Activated CD8-positive, alpha-beta T cell treated with anti-CD3 and anti-CD28 coated beads for 36 hours (primary cell): ENCODE data around the gene TBC1D23. TPM values are rescaled to one million over a fixed set of nuclear protein-coding genes. Genes with fewer than 3 reads are reported as not detected.

Experiments used
- ATAC-seq: fragments of 200-7000 bp; cut with Tn5 transposase; one replicate; pipeline ENCODE4 v1.10.0; 2021; ENCODE audit warnings: mild to moderate bottlenecking, moderate library complexity
- CTCF ChIA-PET: fragments of 350-600 bp; sonication (Branson Sonifier 250); formaldehyde crosslinking; loops from one replicate; lab custom pipeline; 2021; ENCODE audit warnings: antibody characterized with exemption; lab: Charles Lee
- POLR2A ChIA-PET: fragments of 350-600 bp; sonication (Branson Sonifier 250); formaldehyde crosslinking; loops from one replicate; lab custom pipeline; 2021; ENCODE audit warnings: antibody characterized with exemption; lab: Charles Lee
- DNase-seq: peaks from one replicate; pipeline ENCODE4 v3.0.0-alpha.2; 2020
- H3K27ac Mint-ChIP-seq: one replicate; pipeline ENCODE4 v1.8.0; 2021; ENCODE audit warnings: mild to moderate bottlenecking, mixed read lengths
- H3K27me3 Mint-ChIP-seq: one replicate; pipeline ENCODE4 v1.8.0; 2021; ENCODE audit warnings: mixed read lengths
- H3K36me3 Mint-ChIP-seq: one replicate; pipeline ENCODE4 v1.8.0; 2021; ENCODE audit warnings: low read depth, mixed read lengths
- H3K4me1 Mint-ChIP-seq: one replicate; pipeline ENCODE4 v1.8.0; 2021; ENCODE audit warnings: low read depth, mixed read lengths
- H3K4me3 Mint-ChIP-seq: one replicate; pipeline ENCODE4 v1.8.0; 2021; ENCODE audit warnings: mild to moderate bottlenecking, moderate library complexity, mixed read lengths
- H3K9me3 Mint-ChIP-seq: one replicate; pipeline ENCODE4 v1.8.0; 2021; ENCODE audit warnings: mixed read lengths
- intact Hi-C: fragments of 100-400 bp; cut with micrococcal nuclease; formaldehyde crosslinking; loops from one replicate; pipeline ENCODE4 v1.10.0; 2022
- total RNA-seq, 2 experiments: library from RNA; stranded (reverse); gene quantifications; one replicate each; pipeline ENCODE4 v1.2.3, GENCODE V29; 2021
- TF ChIP-seq, protein P1 (sequence below): fragments of 200-600 bp; IDR thresholded peaks from one replicate; pipeline ENCODE4 v1.8.0; 2022; ENCODE audit warnings: antibody characterized with exemption, mild to moderate bottlenecking

TBC1D23 gene
- total RNA-seq, 2 experiments from 2014 or later: 14.4 to 20.5 TPM

DNA sequence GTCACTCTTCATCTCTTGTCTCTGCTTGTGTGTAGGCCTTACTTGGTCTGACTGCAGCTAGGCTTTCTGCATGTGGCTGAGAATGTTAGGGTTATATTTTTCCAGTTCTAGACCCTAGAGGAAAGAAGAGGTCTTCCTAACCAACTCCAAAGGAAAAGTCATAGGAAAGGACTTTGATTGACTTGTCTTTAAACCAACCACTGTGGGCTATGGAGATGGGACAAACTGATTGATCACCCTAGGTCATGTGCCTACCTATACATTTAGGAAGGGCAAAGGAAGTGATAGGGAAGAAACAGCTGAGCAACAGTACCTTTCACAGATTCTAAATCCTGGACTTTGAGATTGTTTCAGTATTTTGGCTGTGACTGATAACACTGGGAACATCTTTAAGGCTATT, 16.5 kb upstream of the TBC1D23 start:
- ChIA-PET POLR2A (no interaction called here), CTCF (interaction anchor here (2.2 to 2.4 kb wide), 2 partner anchors 10 to 413 kb away, joined by 4 to 12 read pairs; no protein-coding TSS in a partner anchor)
- peaks cover 1% of the 10 kb centered on the region for H3K27me3 Mint-ChIP-seq
- DNase-seq: no peak
- ATAC-seq: no peak
- intact Hi-C loops: no loop called here
- no peak overlapping the region for H3K27ac Mint-ChIP-seq
- TF ChIP-seq, protein P1, sequence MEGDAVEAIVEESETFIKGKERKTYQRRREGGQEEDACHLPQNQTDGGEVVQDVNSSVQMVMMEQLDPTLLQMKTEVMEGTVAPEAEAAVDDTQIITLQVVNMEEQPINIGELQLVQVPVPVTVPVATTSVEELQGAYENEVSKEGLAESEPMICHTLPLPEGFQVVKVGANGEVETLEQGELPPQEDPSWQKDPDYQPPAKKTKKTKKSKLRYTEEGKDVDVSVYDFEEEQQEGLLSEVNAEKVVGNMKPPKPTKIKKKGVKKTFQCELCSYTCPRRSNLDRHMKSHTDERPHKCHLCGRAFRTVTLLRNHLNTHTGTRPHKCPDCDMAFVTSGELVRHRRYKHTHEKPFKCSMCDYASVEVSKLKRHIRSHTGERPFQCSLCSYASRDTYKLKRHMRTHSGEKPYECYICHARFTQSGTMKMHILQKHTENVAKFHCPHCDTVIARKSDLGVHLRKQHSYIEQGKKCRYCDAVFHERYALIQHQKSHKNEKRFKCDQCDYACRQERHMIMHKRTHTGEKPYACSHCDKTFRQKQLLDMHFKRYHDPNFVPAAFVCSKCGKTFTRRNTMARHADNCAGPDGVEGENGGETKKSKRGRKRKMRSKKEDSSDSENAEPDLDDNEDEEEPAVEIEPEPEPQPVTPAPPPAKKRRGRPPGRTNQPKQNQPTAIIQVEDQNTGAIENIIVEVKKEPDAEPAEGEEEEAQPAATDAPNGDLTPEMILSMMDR: no peak
- H3K4me1 Mint-ChIP-seq: peaks cover 16% of the 10 kb centered on the region
- H3K4me3 Mint-ChIP-seq: no peak overlapping the region
- no peaks in the 10 kb centered on the region for H3K36me3 Mint-ChIP-seq
- no peaks in the 10 kb centered on the region for H3K9me3 Mint-ChIP-seq

DNA sequence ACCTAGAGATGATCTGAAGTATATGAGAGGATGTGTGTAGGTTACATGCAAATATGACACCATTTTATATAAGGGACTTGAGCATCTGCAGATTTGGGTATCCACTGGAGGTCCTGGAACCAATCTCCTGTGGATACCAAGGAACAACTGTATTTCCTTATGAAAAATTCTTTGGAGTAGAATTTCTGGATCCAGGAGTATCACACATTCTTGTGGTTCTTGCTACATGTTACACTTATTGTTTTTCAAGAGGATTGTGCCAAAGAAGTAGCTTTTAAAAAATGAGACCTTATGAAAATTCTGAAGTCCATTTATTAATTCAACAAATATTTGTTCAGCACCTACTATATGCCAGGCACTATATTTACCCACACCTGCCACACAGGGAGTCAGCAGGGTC, 15.7 kb upstream of the TBC1D23 start:
- H3K27me3 Mint-ChIP-seq: peaks cover 1% of the 10 kb centered on the region
- intact Hi-C loops: no loop called here
- no peaks in the 10 kb centered on the region for H3K36me3 Mint-ChIP-seq
- no peak for DNase-seq
- TF ChIP-seq, protein P1: no peak
- ChIA-PET CTCF (interaction anchor here (2.2 to 3.2 kb wide), 3 partner anchors 9 to 413 kb away, joined by 4 to 14 read pairs (median 12); no protein-coding TSS in a partner anchor), POLR2A (interaction anchor here (0.9 kb wide), 1 partner anchor 12 kb away, joined by 3 read pairs; no protein-coding TSS in a partner anchor)
- H3K27ac Mint-ChIP-seq: no peak overlapping the region
- H3K4me1 Mint-ChIP-seq: peaks cover 16% of the 10 kb centered on the region
- ATAC-seq: no peak
- H3K4me3 Mint-ChIP-seq: no peak overlapping the region
- no peaks in the 10 kb centered on the region for H3K9me3 Mint-ChIP-seq

DNA sequence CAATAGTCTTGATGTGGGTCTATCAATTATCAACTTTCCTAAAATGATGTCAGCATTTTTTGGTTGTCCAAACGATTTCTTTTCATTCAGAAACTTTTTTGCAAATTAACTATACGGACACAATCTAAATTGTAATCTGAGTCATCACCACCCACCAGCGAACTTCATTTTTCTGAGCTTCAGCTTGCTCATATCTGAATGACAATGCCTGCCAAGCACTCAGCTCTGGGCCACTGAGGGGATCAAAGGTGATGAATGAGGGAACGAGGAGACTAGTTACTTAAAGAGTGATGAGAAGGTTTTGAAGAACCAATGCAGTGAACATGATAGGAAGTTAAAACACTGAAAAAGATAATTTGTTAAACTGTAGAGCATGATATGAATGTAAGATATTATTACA, 14.9 kb upstream of the TBC1D23 start:
- DNase-seq (peak; percentile 52), ATAC-seq (peak; percentile 68)
- peaks cover 1% of the 10 kb centered on the region for H3K27me3 Mint-ChIP-seq
- no peaks in the 10 kb centered on the region for H3K36me3 Mint-ChIP-seq
- H3K4me1 Mint-ChIP-seq: peaks cover 16% of the 10 kb centered on the region
- TF ChIP-seq, protein P1: no peak
- no peaks in the 10 kb centered on the region for H3K9me3 Mint-ChIP-seq
- H3K27ac Mint-ChIP-seq: peak overlapping the region; percentile 19
- intact Hi-C loops: no loop called here
- no peak overlapping the region for H3K4me3 Mint-ChIP-seq
- POLR2A ChIA-PET: interaction anchor here (0.9 to 1.0 kb wide), 2 partner anchors 11 to 59 kb away, joined by 3 read pairs; no protein-coding TSS in a partner anchor
- CTCF ChIA-PET: interaction anchor here (0.7 to 3.2 kb wide), 5 partner anchors 8 to 414 kb away, joined by 3 to 14 read pairs (median 4); no protein-coding TSS in a partner anchor

DNA sequence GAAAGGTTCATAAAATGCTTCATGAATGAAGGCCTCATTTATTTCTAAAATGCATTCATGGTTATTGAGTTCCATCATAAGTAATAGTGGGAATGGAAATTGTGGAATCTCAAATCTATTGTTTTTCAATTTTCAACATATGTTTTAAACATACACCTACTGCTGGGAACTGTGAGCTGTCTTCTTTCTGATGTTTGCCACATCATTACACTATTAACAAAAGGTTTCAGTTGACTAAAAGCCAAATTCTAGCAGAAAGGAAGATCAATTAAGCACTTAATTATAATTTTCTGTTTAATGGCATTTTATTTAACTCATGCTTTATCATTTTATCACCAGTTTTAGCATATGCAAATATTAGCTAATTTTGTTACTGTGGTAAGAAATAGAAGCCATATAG, 13.8 kb upstream of the TBC1D23 start:
- TF ChIP-seq, protein P1: no peak
- Mint-ChIP-seq H3K27me3 (peaks cover 1% of the 10 kb centered on the region), H3K4me1 (peaks cover 16% of the 10 kb centered on the region), H3K36me3 (no peaks in the 10 kb centered on the region), H3K4me3 (no peak overlapping the region), H3K9me3 (no peaks in the 10 kb centered on the region), H3K27ac (no peak overlapping the region)
- intact Hi-C loops: no loop called here
- ChIA-PET CTCF (interaction anchor here (1.1 to 3.2 kb wide), 4 partner anchors 9 to 404 kb away, joined by 3 to 14 read pairs (median 4); no protein-coding TSS in a partner anchor), POLR2A (no interaction called here)
- DNase-seq (no peak), ATAC-seq (no peak)

DNA sequence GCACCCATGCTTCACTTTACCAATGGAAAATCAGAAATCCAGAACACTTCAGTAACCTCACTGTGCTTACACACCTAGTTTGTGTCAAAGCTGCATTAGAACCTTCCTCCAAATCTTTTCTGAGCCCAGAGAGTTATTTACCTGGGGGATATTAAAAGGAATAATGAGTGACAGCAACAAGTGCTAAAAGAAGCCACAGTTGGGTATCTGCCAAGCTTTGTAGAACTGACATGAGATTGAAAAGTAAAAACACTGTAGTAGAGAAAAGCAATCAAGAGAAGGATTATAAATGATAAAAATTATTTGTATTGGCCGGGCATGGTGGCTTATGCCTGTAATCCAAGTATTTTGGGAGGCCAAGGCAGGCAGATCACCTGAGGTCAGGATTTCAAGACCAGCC, 8.8 kb upstream of the TBC1D23 start:
- DNase-seq (no peak), ATAC-seq (no peak)
- Mint-ChIP-seq H3K27ac (no peak overlapping the region), H3K4me1 (peaks cover 8% of the 10 kb centered on the region), H3K9me3 (no peaks in the 10 kb centered on the region), H3K27me3 (peaks cover 1% of the 10 kb centered on the region), H3K4me3 (no peak overlapping the region), H3K36me3 (no peaks in the 10 kb centered on the region)
- CTCF ChIA-PET: no interaction called here
- POLR2A ChIA-PET: no interaction called here
- intact Hi-C loops: no loop called here
- TF ChIP-seq, protein P1: no peak
